ENCODE results near the gene TMEM179. TPM values are rescaled to one million over a fixed set of nuclear protein-coding genes. Genes with fewer than 3 reads are reported as not detected.
A peak's percentile ranks its signal among the peaks of the same experiment; 100 is the strongest.

The TMEM179 gene
- total and polyA plus RNA-seq, 2 of the 13 experiments (the other 11 are each of a cell fraction or from before 2014, with no cell fraction given) = not detected

DNA sequence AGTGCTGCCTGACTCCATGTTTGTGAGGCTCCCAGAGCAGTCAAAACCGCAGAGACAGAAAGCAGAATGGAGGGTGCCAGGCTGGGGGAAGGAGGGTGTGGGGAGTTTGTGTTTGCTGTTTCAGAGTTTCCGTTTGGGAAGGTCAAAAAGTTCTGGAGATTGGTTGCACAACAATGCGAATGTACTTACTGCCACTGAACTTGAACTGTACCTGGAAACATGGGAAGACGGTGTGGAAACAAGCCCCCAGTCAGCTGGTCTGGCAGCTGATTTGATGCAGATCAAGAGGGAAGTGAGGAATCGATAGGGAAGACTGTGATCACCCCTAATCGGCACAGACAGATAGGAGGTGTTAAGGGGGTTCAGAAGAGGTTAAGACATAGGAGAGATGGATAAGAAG is 49.5 kb upstream of the TMEM179 start (continued):
- TF ChIP-seq, protein P1, sequence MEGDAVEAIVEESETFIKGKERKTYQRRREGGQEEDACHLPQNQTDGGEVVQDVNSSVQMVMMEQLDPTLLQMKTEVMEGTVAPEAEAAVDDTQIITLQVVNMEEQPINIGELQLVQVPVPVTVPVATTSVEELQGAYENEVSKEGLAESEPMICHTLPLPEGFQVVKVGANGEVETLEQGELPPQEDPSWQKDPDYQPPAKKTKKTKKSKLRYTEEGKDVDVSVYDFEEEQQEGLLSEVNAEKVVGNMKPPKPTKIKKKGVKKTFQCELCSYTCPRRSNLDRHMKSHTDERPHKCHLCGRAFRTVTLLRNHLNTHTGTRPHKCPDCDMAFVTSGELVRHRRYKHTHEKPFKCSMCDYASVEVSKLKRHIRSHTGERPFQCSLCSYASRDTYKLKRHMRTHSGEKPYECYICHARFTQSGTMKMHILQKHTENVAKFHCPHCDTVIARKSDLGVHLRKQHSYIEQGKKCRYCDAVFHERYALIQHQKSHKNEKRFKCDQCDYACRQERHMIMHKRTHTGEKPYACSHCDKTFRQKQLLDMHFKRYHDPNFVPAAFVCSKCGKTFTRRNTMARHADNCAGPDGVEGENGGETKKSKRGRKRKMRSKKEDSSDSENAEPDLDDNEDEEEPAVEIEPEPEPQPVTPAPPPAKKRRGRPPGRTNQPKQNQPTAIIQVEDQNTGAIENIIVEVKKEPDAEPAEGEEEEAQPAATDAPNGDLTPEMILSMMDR (CRISPR knock-in tag; IDR thresholded peaks at IDR 0.05) = no peak
- TF ChIP-seq ZNF652 (CRISPR knock-in tag; IDR thresholded peaks at IDR 0.05; ENCODE audit: borderline replicate concordance, low read depth) (no peak), ZNF282 (IDR thresholded peaks at IDR 0.05; ENCODE audit: partially characterized antibody) (no peak), FOXM1 (CRISPR knock-in tag; IDR thresholded peaks at IDR 0.05) (no peak), ZNF260 (CRISPR knock-in tag; IDR thresholded peaks at IDR 0.05; ENCODE audit: borderline replicate concordance, low read depth) (no peak), ZNF749 (CRISPR knock-in tag; IDR thresholded peaks at IDR 0.05; ENCODE audit: borderline replicate concordance) (no peak), ZSCAN20 (CRISPR knock-in tag; IDR thresholded peaks at IDR 0.05; ENCODE audit: borderline replicate concordance) (no peak), PHF21A (CRISPR knock-in tag; IDR thresholded peaks at IDR 0.05) (peak; percentile 53; the same call in 1 of the 2 replicates), RFX3 (CRISPR knock-in tag; IDR thresholded peaks at IDR 0.05) (no peak), ZNF563 (CRISPR knock-in tag; IDR thresholded peaks at IDR 0.05) (peak; percentile 40; the same call in 1 of the 2 replicates), ZBTB3 (CRISPR knock-in tag; IDR thresholded peaks at IDR 0.05; ENCODE audit: borderline replicate concordance, low read depth) (no peak), DNMT3B (CRISPR knock-in tag; conservative IDR thresholded peaks at IDR 0.05) (no peak), MAFF (IDR thresholded peaks at IDR 0.05; ENCODE audit: low read depth, low read length) (no peak), SMYD3 (CRISPR knock-in tag; IDR thresholded peaks at IDR 0.05) (no peak)
- TF ChIP-seq, protein P2, sequence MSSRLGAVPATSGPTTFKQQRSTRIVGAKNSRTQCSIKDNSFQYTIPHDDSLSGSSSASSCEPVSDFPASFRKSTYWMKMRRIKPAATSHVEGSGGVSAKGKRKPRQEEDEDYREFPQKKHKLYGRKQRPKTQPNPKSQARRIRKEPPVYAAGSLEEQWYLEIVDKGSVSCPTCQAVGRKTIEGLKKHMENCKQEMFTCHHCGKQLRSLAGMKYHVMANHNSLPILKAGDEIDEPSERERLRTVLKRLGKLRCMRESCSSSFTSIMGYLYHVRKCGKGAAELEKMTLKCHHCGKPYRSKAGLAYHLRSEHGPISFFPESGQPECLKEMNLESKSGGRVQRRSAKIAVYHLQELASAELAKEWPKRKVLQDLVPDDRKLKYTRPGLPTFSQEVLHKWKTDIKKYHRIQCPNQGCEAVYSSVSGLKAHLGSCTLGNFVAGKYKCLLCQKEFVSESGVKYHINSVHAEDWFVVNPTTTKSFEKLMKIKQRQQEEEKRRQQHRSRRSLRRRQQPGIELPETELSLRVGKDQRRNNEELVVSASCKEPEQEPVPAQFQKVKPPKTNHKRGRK (CRISPR knock-in tag; IDR thresholded peaks at IDR 0.05) = no peak
- TF ChIP-seq, protein P3, sequence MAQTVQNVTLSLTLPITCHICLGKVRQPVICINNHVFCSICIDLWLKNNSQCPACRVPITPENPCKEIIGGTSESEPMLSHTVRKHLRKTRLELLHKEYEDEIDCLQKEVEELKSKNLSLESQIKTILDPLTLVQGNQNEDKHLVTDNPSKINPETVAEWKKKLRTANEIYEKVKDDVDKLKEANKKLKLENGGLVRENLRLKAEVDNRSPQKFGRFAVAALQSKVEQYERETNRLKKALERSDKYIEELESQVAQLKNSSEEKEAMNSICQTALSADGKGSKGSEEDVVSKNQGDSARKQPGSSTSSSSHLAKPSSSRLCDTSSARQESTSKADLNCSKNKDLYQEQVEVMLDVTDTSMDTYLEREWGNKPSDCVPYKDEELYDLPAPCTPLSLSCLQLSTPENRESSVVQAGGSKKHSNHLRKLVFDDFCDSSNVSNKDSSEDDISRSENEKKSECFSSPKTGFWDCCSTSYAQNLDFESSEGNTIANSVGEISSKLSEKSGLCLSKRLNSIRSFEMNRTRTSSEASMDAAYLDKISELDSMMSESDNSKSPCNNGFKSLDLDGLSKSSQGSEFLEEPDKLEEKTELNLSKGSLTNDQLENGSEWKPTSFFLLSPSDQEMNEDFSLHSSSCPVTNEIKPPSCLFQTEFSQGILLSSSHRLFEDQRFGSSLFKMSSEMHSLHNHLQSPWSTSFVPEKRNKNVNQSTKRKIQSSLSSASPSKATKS (CRISPR knock-in tag; IDR thresholded peaks at IDR 0.05) = no peak
- TF ChIP-seq, protein P4, sequence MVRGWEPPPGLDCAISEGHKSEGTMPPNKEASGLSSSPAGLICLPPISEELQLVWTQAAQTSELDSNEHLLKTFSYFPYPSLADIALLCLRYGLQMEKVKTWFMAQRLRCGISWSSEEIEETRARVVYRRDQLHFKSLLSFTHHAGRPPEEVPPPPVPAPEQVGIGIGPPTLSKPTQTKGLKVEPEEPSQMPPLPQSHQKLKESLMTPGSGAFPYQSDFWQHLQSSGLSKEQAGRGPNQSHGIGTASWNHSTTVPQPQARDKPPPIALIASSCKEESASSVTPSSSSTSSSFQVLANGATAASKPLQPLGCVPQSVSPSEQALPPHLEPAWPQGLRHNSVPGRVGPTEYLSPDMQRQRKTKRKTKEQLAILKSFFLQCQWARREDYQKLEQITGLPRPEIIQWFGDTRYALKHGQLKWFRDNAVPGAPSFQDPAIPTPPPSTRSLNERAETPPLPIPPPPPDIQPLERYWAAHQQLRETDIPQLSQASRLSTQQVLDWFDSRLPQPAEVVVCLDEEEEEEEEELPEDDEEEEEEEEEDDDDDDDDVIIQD (CRISPR knock-in tag; IDR thresholded peaks at IDR 0.05; ENCODE audit: low read depth) = peak; percentile 57; the same call in 1 of the 2 replicates
- TF ChIP-seq, protein P5, sequence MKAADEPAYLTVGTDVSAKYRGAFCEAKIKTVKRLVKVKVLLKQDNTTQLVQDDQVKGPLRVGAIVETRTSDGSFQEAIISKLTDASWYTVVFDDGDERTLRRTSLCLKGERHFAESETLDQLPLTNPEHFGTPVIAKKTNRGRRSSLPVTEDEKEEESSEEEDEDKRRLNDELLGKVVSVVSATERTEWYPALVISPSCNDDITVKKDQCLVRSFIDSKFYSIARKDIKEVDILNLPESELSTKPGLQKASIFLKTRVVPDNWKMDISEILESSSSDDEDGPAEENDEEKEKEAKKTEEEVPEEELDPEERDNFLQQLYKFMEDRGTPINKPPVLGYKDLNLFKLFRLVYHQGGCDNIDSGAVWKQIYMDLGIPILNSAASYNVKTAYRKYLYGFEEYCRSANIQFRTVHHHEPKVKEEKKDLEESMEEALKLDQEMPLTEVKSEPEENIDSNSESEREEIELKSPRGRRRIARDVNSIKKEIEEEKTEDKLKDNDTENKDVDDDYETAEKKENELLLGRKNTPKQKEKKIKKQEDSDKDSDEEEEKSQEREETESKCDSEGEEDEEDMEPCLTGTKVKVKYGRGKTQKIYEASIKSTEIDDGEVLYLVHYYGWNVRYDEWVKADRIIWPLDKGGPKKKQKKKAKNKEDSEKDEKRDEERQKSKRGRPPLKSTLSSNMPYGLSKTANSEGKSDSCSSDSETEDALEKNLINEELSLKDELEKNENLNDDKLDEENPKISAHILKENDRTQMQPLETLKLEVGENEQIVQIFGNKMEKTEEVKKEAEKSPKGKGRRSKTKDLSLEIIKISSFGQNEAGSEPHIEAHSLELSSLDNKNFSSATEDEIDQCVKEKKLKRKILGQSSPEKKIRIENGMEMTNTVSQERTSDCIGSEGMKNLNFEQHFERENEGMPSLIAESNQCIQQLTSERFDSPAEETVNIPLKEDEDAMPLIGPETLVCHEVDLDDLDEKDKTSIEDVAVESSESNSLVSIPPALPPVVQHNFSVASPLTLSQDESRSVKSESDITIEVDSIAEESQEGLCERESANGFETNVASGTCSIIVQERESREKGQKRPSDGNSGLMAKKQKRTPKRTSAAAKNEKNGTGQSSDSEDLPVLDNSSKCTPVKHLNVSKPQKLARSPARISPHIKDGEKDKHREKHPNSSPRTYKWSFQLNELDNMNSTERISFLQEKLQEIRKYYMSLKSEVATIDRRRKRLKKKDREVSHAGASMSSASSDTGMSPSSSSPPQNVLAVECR (CRISPR knock-in tag; IDR thresholded peaks at IDR 0.05; ENCODE audit: borderline replicate concordance) = peak; percentile 29; the same call in 1 of the 2 replicates
- TF ChIP-seq, protein P6, sequence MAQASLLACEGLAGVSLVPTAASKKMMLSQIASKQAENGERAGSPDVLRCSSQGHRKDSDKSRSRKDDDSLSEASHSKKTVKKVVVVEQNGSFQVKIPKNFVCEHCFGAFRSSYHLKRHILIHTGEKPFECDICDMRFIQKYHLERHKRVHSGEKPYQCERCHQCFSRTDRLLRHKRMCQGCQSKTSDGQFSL (CRISPR knock-in tag; IDR thresholded peaks at IDR 0.05) = no peak

All from HepG2 (cell line).